NB4 (cell line): ENCODE measurements around the gene UHRF2.
A peak's percentile ranks its signal among the peaks of the same experiment; 100 is the strongest.

ENCODE experiments used
- DNase-seq: peaks from one replicate; pipeline ENCODE4 v3.0.0; 2010; ENCODE audit warnings: low read depth
- H3K4me3 ChIP-seq: one replicate; pipeline ENCODE4 v1.5.1; 2011; ENCODE audit warnings: mild to moderate bottlenecking, low read depth, low read length, moderate library complexity
- CTCF ChIP-seq: IDR thresholded peaks from one replicate; pipeline ENCODE4 v1.5.1; 2012; ENCODE audit warnings: low read depth, low read length
- MAX ChIP-seq: IDR thresholded peaks from 2 replicates; pipeline ENCODE4 v1.6.1; 2011; ENCODE audit warnings: low read depth, low read length
- MYC ChIP-seq: IDR thresholded peaks from 2 replicates; pipeline ENCODE4 v1.6.1; 2011; ENCODE audit warnings: low read depth, low read length
- POLR2A ChIP-seq: IDR thresholded peaks from 2 replicates; pipeline ENCODE4 v1.6.1; 2011; ENCODE audit warnings: mild to moderate bottlenecking; ENCODE audit not compliant: insufficient read length; ENCODE audit errors: extremely low read depth

The UHRF2 gene

GRCh38 chr9:6410633-6411032 is 2.4 kb upstream of the UHRF2 start:
- DNase-seq = peak; percentile 54
- TF ChIP-seq CTCF (no peak), MYC (no peak), MAX (no peak), POLR2A (no peak)
- H3K4me3 ChIP-seq = no peak overlapping the region

GRCh38 chr9:6413365-6414246 is 607 bp downstream of the UHRF2 start:
- DNase-seq = peak; percentile 70
- H3K4me3 ChIP-seq = peak overlapping the region; percentile 77
- TF ChIP-seq MYC (no peak; the same call in 1 of the 2 replicates), CTCF (no peak), POLR2A (no peak), MAX (no peak)

GRCh38 chr9:6414247-6414641 is 1.2 kb downstream of the UHRF2 start:
- DNase-seq = peak; percentile 58
- no peak for TF ChIP-seq MAX
- TF ChIP-seq MYC = no peak
- TF ChIP-seq POLR2A = no peak
- TF ChIP-seq CTCF = no peak
- H3K4me3 ChIP-seq = peak overlapping the region; percentile 77

- H3K4me3 ChIP-seq = peak overlapping the region; percentile 77
- DNase-seq = peak; percentile 58
- TF ChIP-seq CTCF (no peak), POLR2A (no peak), MYC (no peak)
Measured at GRCh38 chr9:6415266-6415665, 2.3 kb downstream of the UHRF2 start.

- peak; percentile 73 for DNase-seq
- peak overlapping the region; percentile 52 for H3K4me3 ChIP-seq
- TF ChIP-seq MAX (peak; percentile 52; the same call in 1 of the 2 replicates), POLR2A (no peak)
Measured at GRCh38 chr9:6417186-6417585, 4.2 kb downstream of the UHRF2 start.

- DNase-seq = no peak
- TF ChIP-seq MAX = peak; percentile 32; the same call in 1 of the 2 replicates
- no peak for TF ChIP-seq POLR2A
- peak overlapping the region; percentile 52 for H3K4me3 ChIP-seq
Measured at GRCh38 chr9:6418764-6419163, 5.8 kb downstream of the UHRF2 start.
